ENCODE measurements around the gene KLHL12.

KLHL12 gene

GRCh38 chr1:202879128-202879527, 47.9 kb downstream of the KLHL12 start:
- DNase-seq = no peak

- DNase-seq = no peak
Observed at GRCh38 chr1:202873026-202873425, 54.0 kb downstream of the KLHL12 start.

- DNase-seq = no peak
Observed at GRCh38 chr1:202871367-202871766, 55.7 kb downstream of the KLHL12 start.

GRCh38 chr1:202862679-202863560, 64.1 kb downstream of the KLHL12 start:
- no peak for DNase-seq

- DNase-seq = peak; percentile 26 to 68
Observed at GRCh38 chr1:202861420-202862132, 65.5 kb downstream of the KLHL12 start.

DNA sequence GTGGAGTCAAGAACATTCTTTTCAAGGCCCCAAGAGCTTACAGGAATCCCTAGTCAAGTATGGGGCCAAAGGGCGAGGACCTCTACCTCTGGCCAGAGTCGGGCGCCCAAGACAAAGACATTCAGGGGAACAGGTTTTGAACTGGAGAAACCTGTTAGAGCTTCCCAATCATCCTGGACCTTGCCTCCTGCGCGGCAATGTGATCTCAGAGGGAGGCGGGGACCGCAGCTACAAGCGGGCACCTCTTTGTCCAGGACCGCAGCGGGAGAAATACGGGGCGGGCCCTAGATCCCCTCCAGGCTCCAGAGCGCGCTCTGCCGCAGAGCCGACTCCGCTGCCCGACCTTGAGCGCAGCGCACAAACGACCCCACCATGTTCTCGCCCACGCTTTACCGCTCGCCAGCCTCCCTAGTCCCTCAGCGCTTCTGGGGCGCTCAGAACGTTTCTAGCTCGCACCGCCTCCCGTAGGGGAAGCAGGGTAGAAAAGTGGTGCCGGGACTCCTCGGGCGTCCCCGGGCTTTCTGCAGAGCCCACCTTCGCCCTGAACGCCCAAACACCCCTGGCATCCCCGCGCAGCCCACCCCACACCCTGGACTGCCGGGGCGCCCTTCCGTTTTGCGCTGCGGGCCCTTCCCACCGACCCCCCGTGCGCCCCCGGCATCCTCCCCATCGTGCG, 66.2 kb downstream of the KLHL12 start:
- DNase-seq = peak in 1 of 2 donors; percentile 16

GRCh38 chr1:202858789-202859414, 68.1 kb downstream of the KLHL12 start:
- no peak for DNase-seq

- no peak for DNase-seq
Observed at GRCh38 chr1:202858331-202858730, 68.7 kb downstream of the KLHL12 start.

DNA sequence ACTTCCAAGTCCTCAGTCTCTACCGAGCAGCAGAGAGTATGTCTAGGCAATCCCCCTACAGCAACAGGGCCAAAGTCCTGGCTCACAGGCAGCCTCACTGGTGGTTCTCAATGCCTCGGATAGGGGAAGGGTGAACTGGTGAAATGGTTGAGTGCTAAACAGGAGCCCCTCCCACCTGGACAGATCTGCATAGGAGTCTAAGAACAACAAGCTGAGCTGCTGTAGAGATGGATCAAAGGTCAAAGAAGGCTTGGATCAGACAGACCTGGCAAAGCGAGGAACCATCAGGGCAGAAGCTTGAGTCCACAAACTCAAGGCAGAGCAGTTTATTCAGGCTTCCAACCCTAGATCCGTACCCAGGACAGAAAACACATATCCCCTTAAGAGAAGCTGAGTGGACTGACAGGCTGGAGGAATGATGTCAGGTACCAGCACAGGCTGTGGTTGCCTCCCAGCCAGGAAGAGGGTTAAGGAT, 69.9 kb downstream of the KLHL12 start:
- DNase-seq = no peak

- no peak for DNase-seq
Observed at GRCh38 chr1:202856014-202856413, 71.0 kb downstream of the KLHL12 start.

GRCh38 chr1:202854787-202855186, 72.2 kb downstream of the KLHL12 start:
- no peak for DNase-seq

DNA sequence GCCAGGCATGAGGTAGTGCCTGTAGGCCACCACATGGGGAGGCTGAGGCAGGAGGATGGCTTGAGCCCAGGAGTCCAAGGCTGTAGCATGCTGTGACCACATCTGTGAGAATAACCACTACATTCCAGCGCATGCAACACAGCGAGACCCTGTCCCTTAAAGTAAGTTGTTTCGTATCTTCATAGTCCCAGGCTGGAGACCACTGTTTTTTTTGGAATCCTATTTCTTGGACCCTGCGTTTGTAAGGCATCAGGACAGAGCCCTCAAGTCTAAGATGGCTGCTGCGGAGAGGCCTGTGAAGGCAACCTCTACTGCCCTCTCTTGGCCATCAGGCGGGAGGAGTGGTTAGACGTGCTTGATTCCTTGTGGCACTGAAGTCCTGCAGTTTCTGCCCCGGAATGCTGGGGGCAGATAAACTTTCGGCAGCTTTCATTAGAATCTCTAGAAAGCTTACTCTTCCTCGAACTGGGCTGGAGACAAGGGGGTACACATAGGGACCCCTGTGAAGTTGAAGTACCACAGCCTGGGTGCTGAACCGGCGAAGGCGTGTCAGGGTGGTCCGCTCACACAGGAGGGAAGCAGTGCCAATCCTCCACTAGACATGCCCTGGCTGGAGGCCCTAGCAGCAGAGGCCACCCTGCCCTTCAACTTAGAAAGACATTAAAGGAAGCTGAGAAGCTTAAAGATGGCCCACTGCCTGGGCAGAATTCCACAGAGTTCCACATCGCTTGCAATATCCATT, 74.7 kb downstream of the KLHL12 start:
- DNase-seq = peak; percentile 18 to 35

GRCh38 chr1:202850593-202851362, 76.3 kb downstream of the KLHL12 start:
- DNase-seq = no peak

DNA sequence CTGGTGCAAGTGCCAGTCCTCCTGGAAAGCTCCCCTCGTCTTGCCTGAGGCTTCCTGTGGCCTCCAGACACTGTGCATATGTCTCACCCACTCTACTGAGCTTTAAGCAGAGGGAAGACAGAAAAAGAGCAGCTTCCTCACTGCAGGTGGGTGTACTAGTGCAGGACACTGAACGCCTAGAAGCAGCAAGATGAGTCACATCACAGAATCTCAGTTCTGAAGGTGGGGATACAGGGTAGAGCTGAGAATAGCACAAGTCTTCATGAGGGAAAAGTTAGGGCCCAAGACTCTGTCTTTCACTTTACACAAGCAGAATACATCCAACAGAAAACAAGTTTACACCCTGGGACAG, 78.9 kb downstream of the KLHL12 start:
- no peak for DNase-seq

GRCh38 chr1:202844935-202845334, 82.1 kb downstream of the KLHL12 start:
- no peak for DNase-seq

- no peak for DNase-seq
Observed at GRCh38 chr1:202844259-202844658, 82.8 kb downstream of the KLHL12 start.

DNA sequence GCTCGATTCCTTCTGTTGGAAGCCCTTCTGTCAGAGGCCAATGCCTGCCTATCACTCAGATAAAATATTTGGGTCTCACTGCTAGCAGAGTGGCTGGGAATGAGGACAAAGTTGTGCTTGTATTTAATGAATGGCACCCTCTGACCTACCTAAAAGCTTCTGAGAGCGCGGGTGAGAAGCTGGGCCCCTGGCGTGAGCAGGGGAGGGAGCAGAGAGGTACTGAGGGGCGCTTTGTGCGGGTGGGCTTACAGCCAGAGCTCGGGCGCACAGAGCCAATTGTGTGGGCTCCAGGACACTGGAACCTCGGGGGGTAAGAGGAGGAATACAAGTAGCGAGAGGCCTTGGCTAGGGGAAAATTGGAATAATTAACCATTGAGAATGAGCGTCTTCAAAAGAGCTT, 84.0 kb downstream of the KLHL12 start:
- DNase-seq = no peak

Data from CD4-positive, alpha-beta T cell treated with Interleukin-4 for 1 hour (primary cell).